Osteocyte (in vitro differentiated cells): Measurements from ENCODE around the gene HAAO. TPM values are rescaled to one million over a fixed set of nuclear protein-coding genes. Genes with fewer than 3 reads are reported as not detected.

Experiments
- DNase-seq: peaks from one replicate; pipeline ENCODE4 v3.0.0; 2021; ENCODE audit warnings: mixed read lengths; ENCODE audit not compliant: unreplicated experiment; ENCODE audit errors: extremely low spot score
- H3K27ac Mint-ChIP-seq: one replicate; pipeline ENCODE4 v1.8.0; 2021; ENCODE audit warnings: mild to moderate bottlenecking, mixed read lengths; ENCODE audit not compliant: unreplicated experiment
- H3K27me3 Mint-ChIP-seq: one replicate; pipeline ENCODE4 v1.8.0; 2021; ENCODE audit warnings: mixed read lengths; ENCODE audit not compliant: unreplicated experiment
- H3K36me3 Mint-ChIP-seq: one replicate; pipeline ENCODE4 v1.8.0; 2021; ENCODE audit warnings: mixed read lengths; ENCODE audit not compliant: unreplicated experiment
- H3K4me1 Mint-ChIP-seq: one replicate; pipeline ENCODE4 v1.8.0; 2021; ENCODE audit warnings: mixed read lengths; ENCODE audit not compliant: unreplicated experiment
- H3K4me3 Mint-ChIP-seq: one replicate; pipeline ENCODE4 v1.8.0; 2021; ENCODE audit warnings: mild to moderate bottlenecking, moderate library complexity, mixed read lengths; ENCODE audit not compliant: unreplicated experiment
- H3K9me3 Mint-ChIP-seq: one replicate; pipeline ENCODE4 v1.8.0; 2021; ENCODE audit warnings: mixed read lengths; ENCODE audit not compliant: unreplicated experiment
- CTCF ChIP-seq: fragments of 200-600 bp; sonication (generic); IDR thresholded peaks from 2 replicates; pipeline ENCODE4 v1.5.0; 2021; ENCODE audit warnings: antibody characterized with exemption, mild to moderate bottlenecking, moderate library complexity
- total RNA-seq: library from RNA; stranded (reverse); gene quantifications from 2 replicates; pipeline ENCODE4 v1.2.1, GENCODE V29; 2021

HAAO gene
- total RNA-seq, 1 donor from 2014 or later: 1.1 TPM

- no peaks in the 10 kb centered on the region for H3K36me3 Mint-ChIP-seq
- H3K27ac Mint-ChIP-seq: peak overlapping the region; percentile 86
- H3K9me3 Mint-ChIP-seq: no peaks in the 10 kb centered on the region
- DNase-seq: peak; percentile 81
- peaks cover 24% of the 10 kb centered on the region for H3K4me1 Mint-ChIP-seq
- TF ChIP-seq CTCF: no peak
- H3K27me3 Mint-ChIP-seq: peaks cover 2% of the 10 kb centered on the region
- peak overlapping the region; percentile 31 for H3K4me3 Mint-ChIP-seq
Observed at GRCh38 chr2:42793334-42794270, 1.2 kb upstream of the HAAO start.

- TF ChIP-seq CTCF: no peak
- Mint-ChIP-seq H3K9me3 (no peaks in the 10 kb centered on the region), H3K4me1 (peaks cover 24% of the 10 kb centered on the region), H3K27ac (peak overlapping the region; percentile 40), H3K27me3 (peaks cover 2% of the 10 kb centered on the region), H3K36me3 (no peaks in the 10 kb centered on the region), H3K4me3 (peak overlapping the region; percentile 49)
- no peak for DNase-seq
Observed at GRCh38 chr2:42792087-42792582, 248 bp downstream of the HAAO start.

GRCh38 chr2:42791606-42792005 lies 777 bp downstream of the HAAO start:
- Mint-ChIP-seq H3K36me3 (no peaks in the 10 kb centered on the region), H3K27ac (peak overlapping the region; percentile 40), H3K9me3 (no peaks in the 10 kb centered on the region), H3K4me3 (no peak overlapping the region), H3K4me1 (peaks cover 24% of the 10 kb centered on the region), H3K27me3 (peaks cover 2% of the 10 kb centered on the region)
- TF ChIP-seq CTCF: no peak
- peak; percentile 64 for DNase-seq

GRCh38 chr2:42789751-42790150 lies 2.6 kb downstream of the HAAO start:
- H3K4me1 Mint-ChIP-seq: peaks cover 16% of the 10 kb centered on the region
- H3K36me3 Mint-ChIP-seq: no peaks in the 10 kb centered on the region
- peaks cover 2% of the 10 kb centered on the region for H3K27me3 Mint-ChIP-seq
- no peak overlapping the region for H3K4me3 Mint-ChIP-seq
- peak; percentile 73 for DNase-seq
- no peak overlapping the region for H3K27ac Mint-ChIP-seq
- no peaks in the 10 kb centered on the region for H3K9me3 Mint-ChIP-seq
- no peak for TF ChIP-seq CTCF

- H3K27ac Mint-ChIP-seq: no peak overlapping the region
- TF ChIP-seq CTCF: no peak
- H3K36me3 Mint-ChIP-seq: no peaks in the 10 kb centered on the region
- no peak overlapping the region for H3K4me3 Mint-ChIP-seq
- peak; percentile 57 for DNase-seq
- H3K27me3 Mint-ChIP-seq: peaks cover 2% of the 10 kb centered on the region
- H3K9me3 Mint-ChIP-seq: no peaks in the 10 kb centered on the region
- peaks cover 10% of the 10 kb centered on the region for H3K4me1 Mint-ChIP-seq
Observed at GRCh38 chr2:42788882-42789281, 3.5 kb downstream of the HAAO start.
